MM.1S (cell line): Measurements from ENCODE around the gene F11R.
"Not testable (repeated sequence)": the region's sequence is repeated elsewhere in the genome, so short reads cannot be mapped to it uniquely, and the experiment has no call there.

Source experiments
- DNase-seq: peaks from one replicate; pipeline ENCODE4 v3.0.0-alpha.2; 2015
- H2AFZ ChIP-seq: fragments of 300-600 bp; sonication (generic); 2 replicates; pipeline ENCODE4 v1.6.0; 2016; ENCODE audit warnings: antibody characterized with exemption, low read length
- H3F3A ChIP-seq: fragments of 300-600 bp; sonication (generic); 2 replicates; pipeline ENCODE4 v1.6.1; 2016; ENCODE audit warnings: mild to moderate bottlenecking, antibody characterized with exemption, low read length, moderate library complexity, mixed read lengths; ENCODE audit not compliant: insufficient read depth
- H3K27ac ChIP-seq: fragments of 300-600 bp; sonication (generic); 2 replicates; pipeline ENCODE4 v1.5.1; 2016; ENCODE audit warnings: mild to moderate bottlenecking, low read length
- H3K27me3 ChIP-seq: fragments of 300-600 bp; sonication (generic); replicated peaks from 2 replicates; pipeline ENCODE4 v1.6.0; 2016; ENCODE audit warnings: low read length; ENCODE audit not compliant: insufficient read depth
- H3K36me3 ChIP-seq: fragments of 300-600 bp; sonication (generic); replicated peaks from 2 replicates; pipeline ENCODE4 v1.6.1; 2016; ENCODE audit warnings: mild to moderate bottlenecking, low read length, mixed read lengths; ENCODE audit not compliant: insufficient read depth
- H3K4me1 ChIP-seq: fragments of 300-600 bp; sonication (generic); 2 replicates; pipeline ENCODE4 v1.6.1; 2016; ENCODE audit warnings: low read length, mixed read lengths
- H3K4me2 ChIP-seq: fragments of 300-600 bp; sonication (generic); 2 replicates; pipeline ENCODE4 v1.6.0; 2016; ENCODE audit warnings: low read depth, low read length
- H3K4me3 ChIP-seq: fragments of 300-600 bp; sonication (generic); 2 replicates; pipeline ENCODE4 v1.5.1; 2016; ENCODE audit warnings: low read length, mixed read lengths
- H3K79me2 ChIP-seq: fragments of 300-600 bp; sonication (generic); 2 replicates; pipeline ENCODE4 v1.6.1; 2016; ENCODE audit warnings: mixed run types, low read length, mixed read lengths
- H3K9ac ChIP-seq: fragments of 300-600 bp; sonication (generic); 2 replicates; pipeline ENCODE4 v1.6.1; 2016; ENCODE audit warnings: low read length, mixed read lengths
- H3K9me2 ChIP-seq: fragments of 300-600 bp; sonication (generic); replicated peaks from 2 replicates; pipeline ENCODE4 v1.6.1; 2016; ENCODE audit warnings: mild to moderate bottlenecking, low read length, mixed read lengths; ENCODE audit not compliant: insufficient read depth
- H3K9me3 ChIP-seq: fragments of 300-600 bp; sonication (generic); replicated peaks from 2 replicates; pipeline ENCODE4 v1.6.1; 2016; ENCODE audit warnings: mild to moderate bottlenecking, low read length, mixed read lengths; ENCODE audit not compliant: insufficient read depth
- H4K20me1 ChIP-seq: fragments of 300-600 bp; sonication (generic); 2 replicates; pipeline ENCODE4 v1.6.1; 2016; ENCODE audit warnings: mild to moderate bottlenecking, low read length, moderate library complexity, mixed read lengths; ENCODE audit not compliant: insufficient read depth
- EZH2 ChIP-seq: fragments of 300-600 bp; sonication (generic); optimal IDR thresholded peaks from 2 replicates; pipeline ENCODE3; 2017; ENCODE audit warnings: low read depth, mild to moderate bottlenecking, antibody characterized with exemption, low read length, mixed read lengths
- EZH2phosphoT487 ChIP-seq: fragments of 300-600 bp; sonication (generic); IDR thresholded peaks from 2 replicates; pipeline ENCODE4 v1.6.1; 2018; ENCODE audit warnings: antibody characterized with exemption, low read length
- TF ChIP-seq, protein P1 (sequence below): fragments of 300-600 bp; sonication (generic); IDR thresholded peaks from 2 replicates; pipeline ENCODE4 v1.5.1; 2016; ENCODE audit warnings: antibody characterized with exemption, low read length, mixed read lengths

F11R gene

DNA sequence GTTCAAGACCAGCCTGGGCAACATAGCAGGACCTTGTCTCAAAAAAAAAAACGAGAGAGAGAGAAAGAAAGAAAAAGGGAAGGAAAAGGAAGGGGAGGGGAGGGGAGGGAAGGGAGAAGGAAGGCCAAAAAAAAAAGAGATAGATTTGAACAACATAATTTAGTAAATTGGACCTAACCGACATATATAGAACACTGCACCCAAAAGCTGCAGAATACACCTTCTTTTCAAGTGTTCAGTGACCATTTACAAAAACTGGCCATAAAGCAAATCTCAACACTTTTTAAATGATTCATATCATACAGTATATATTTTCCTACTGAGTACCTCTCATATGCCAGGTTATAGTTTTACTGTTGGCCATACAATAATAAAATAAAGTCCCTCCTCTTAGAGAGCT, 10.9 kb upstream of the F11R start:
- Histone ChIP-seq H3F3A (no peaks in the 10 kb centered on the region), H3K4me3 (no peak overlapping the region), H3K4me1 (peaks cover 9% of the 10 kb centered on the region; the same call in 1 of the 2 replicates), H3K79me2 (no peaks in the 10 kb centered on the region), H3K9me2 (no peaks in the 10 kb centered on the region), H3K9ac (no peak overlapping the region), H3K9me3 (no peaks in the 10 kb centered on the region), H3K27me3 (no peaks in the 10 kb centered on the region), H4K20me1 (no peaks in the 10 kb centered on the region), H2AFZ (no peak overlapping the region), H3K27ac (no peak overlapping the region), H3K4me2 (no peak overlapping the region), H3K36me3 (no peaks in the 10 kb centered on the region)
- peak; percentile 0 for DNase-seq
- TF ChIP-seq EZH2, result no peak
- TF ChIP-seq, protein P1, sequence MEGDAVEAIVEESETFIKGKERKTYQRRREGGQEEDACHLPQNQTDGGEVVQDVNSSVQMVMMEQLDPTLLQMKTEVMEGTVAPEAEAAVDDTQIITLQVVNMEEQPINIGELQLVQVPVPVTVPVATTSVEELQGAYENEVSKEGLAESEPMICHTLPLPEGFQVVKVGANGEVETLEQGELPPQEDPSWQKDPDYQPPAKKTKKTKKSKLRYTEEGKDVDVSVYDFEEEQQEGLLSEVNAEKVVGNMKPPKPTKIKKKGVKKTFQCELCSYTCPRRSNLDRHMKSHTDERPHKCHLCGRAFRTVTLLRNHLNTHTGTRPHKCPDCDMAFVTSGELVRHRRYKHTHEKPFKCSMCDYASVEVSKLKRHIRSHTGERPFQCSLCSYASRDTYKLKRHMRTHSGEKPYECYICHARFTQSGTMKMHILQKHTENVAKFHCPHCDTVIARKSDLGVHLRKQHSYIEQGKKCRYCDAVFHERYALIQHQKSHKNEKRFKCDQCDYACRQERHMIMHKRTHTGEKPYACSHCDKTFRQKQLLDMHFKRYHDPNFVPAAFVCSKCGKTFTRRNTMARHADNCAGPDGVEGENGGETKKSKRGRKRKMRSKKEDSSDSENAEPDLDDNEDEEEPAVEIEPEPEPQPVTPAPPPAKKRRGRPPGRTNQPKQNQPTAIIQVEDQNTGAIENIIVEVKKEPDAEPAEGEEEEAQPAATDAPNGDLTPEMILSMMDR, result no peak
- TF ChIP-seq EZH2phosphoT487, result no peak

DNA sequence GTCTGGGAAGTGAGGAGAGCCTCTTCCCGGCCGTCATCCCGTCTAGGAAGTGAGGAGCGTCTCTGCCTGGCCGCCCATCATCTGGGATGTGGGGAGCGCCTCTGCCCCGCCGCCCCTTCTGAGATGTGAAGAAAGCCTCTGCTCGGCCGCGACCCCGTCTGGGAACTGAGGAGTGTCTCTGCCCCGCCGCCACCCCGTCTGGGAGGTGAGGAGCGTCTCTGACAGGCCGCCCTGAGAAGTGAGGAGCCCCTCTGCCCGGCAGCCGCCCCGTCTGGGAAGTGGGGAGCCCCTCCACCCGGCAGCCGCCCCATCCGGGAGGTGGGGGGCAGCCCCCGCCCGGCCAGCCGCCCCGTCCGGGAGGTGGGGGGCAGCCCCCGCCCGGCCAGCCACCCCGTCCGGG, 8.5 kb upstream of the F11R start:
- H3K36me3 ChIP-seq, H3K79me2 ChIP-seq, H3K4me2 ChIP-seq, H3K27ac ChIP-seq, H3K4me1 ChIP-seq, H3F3A ChIP-seq, H3K9me3 ChIP-seq, H4K20me1 ChIP-seq, H3K27me3 ChIP-seq, H2AFZ ChIP-seq, H3K9ac ChIP-seq, H3K9me2 ChIP-seq, H3K4me3 ChIP-seq: not testable (repeated sequence)
- peak; percentile 0 for DNase-seq

DNA sequence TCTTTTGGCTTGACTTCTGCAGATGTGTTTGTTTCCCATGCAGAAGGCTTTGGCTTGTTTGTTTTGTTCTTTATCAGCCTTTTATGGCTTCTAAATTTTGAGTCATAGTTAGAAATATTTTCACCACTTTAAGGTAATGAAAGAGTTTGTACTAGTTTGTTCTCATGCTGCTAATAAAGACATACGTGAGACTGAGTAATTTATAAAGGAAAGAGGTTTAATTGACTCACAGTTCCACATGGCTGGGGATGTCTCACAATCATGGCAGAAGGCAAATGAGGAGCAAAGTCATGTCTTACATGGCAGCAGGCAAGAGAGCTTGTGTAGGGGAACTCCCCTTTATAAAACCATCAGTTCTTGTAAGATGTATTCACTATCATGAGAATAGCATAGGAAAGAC, 6.0 kb upstream of the F11R start:
- not testable (repeated sequence) for H3K79me2 ChIP-seq, H4K20me1 ChIP-seq, H3K27ac ChIP-seq, H3K4me1 ChIP-seq, H3K9ac ChIP-seq, H3K27me3 ChIP-seq, H2AFZ ChIP-seq, H3K4me3 ChIP-seq, H3K9me3 ChIP-seq, H3K4me2 ChIP-seq, H3K9me2 ChIP-seq, H3K36me3 ChIP-seq, H3F3A ChIP-seq, DNase-seq

DNA sequence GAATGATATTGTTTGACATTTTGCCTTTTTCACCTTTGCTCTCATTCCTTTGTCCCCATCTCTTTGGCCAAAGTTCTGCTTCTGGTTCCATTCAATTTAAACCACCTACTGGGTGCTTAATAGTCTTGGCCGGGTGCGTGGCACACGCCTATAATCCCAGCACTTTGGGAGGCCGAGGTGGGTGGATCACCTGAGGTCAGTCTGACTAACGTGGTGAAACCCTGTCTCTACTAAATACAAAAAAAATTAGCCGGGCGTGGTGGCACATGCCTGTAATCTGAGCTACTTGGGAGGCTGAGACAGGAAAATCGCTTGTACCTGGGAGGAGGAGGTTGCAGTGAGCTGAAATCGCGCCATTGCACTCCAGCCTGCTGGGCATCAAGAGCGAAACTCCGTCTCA, 1.5 kb upstream of the F11R start:
- Histone ChIP-seq H3K79me2 (peaks cover 34% of the 10 kb centered on the region), H3F3A (peaks cover 10% of the 10 kb centered on the region), H3K4me1 (peaks cover 16% of the 10 kb centered on the region)
- DNase-seq, result peak; percentile 2
- not testable (repeated sequence) for H3K9me3 ChIP-seq, H3K9me2 ChIP-seq, H3K36me3 ChIP-seq, H3K27ac ChIP-seq, H4K20me1 ChIP-seq, H3K27me3 ChIP-seq, H3K9ac ChIP-seq, H3K4me2 ChIP-seq, H3K4me3 ChIP-seq, H2AFZ ChIP-seq

DNA sequence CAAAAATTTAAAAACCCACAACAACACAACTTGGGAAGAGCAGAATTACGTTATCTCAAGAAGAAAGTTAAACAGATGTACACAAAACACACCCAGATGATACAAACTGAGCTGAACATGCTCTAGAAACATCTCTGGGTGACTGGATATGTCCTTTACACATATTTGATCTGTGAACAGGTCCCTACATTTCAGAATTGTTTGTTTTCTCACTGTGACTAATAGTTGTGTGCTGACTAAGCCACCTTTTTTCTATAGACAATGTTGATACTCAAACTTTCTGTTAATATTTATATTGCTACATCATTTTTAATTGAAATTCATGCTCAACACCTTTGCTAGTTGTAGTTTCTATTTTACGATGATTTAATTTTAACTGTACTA, 1.0 kb upstream of the F11R start:
- TF ChIP-seq EZH2phosphoT487 (no peak), EZH2 (no peak)
- TF ChIP-seq, protein P1, result no peak
- no peak for DNase-seq
- Histone ChIP-seq H3F3A (peaks cover 10% of the 10 kb centered on the region), H3K4me3 (peak overlapping the region; percentile 70), H3K4me2 (peak overlapping the region; percentile 69), H3K27ac (peak overlapping the region; percentile 64; the same call in 1 of the 2 replicates), H3K4me1 (peaks cover 16% of the 10 kb centered on the region), H4K20me1 (no peaks in the 10 kb centered on the region), H3K79me2 (peaks cover 35% of the 10 kb centered on the region), H3K9me2 (no peaks in the 10 kb centered on the region), H3K27me3 (no peaks in the 10 kb centered on the region), H3K9ac (peak overlapping the region; percentile 70; the same call in 1 of the 2 replicates), H3K9me3 (no peaks in the 10 kb centered on the region), H2AFZ (peak overlapping the region; percentile 80), H3K36me3 (no peaks in the 10 kb centered on the region)
